Kidney (tissue), 14 donors: ENCODE measurements around the gene PPRC1. TPM values are rescaled to one million over a fixed set of nuclear protein-coding genes. Genes with fewer than 3 reads are reported as not detected.
A peak's percentile ranks its signal among the peaks of the same experiment; 100 is the strongest.
"Not testable (repeated sequence)": the region's sequence is repeated elsewhere in the genome, so short reads cannot be mapped to it uniquely, and the experiment has no call there.

Source experiments
- DNase-seq, 5 donors: peaks; one replicate each; pipeline ENCODE4 v3.0.0-alpha.2; 2013 to 2020
- FAIRE-seq: peaks from 2 replicates; lab custom pipeline; 2012; peaks lifted over from hg19 to GRCh38; lab: Jason Lieb, UNC
- H3K27ac ChIP-seq, 2 donors: one replicate each; pipeline ENCODE4 v1.7.0; 2013; ENCODE audit warnings: low read depth in 2 of 2, low read length in 2 of 2, inconsistent platforms in 1 of 2
- H3K27me3 ChIP-seq: one replicate; pipeline ENCODE4 v1.7.1; 2013; ENCODE audit warnings: low read length, inconsistent platforms; ENCODE audit not compliant: control insufficient read depth, insufficient read depth
- H3K36me3 ChIP-seq, 3 donors: one replicate each; pipeline versions ENCODE4 v1.7.0 to v1.7.1; 2013; ENCODE audit warnings: low read length in 3 of 3, control low read depth in 1 of 3, inconsistent platforms in 1 of 3; ENCODE audit not compliant: insufficient read depth in 3 of 3, control insufficient read depth in 2 of 3
- H3K4me1 ChIP-seq, 3 donors: one replicate each; pipeline versions ENCODE4 v1.7.0 to v1.7.1; 2013; ENCODE audit warnings: low read length in 3 of 3, inconsistent platforms in 1 of 3, low read depth in 1 of 3; ENCODE audit not compliant: control insufficient read depth in 2 of 3, insufficient read depth in 2 of 3
- H3K4me3 ChIP-seq, 3 donors: one replicate each; pipeline versions ENCODE4 v1.7.0 to v1.8.1; 2013; ENCODE audit warnings: low read length in 3 of 3, control low read depth in 1 of 3, inconsistent platforms in 1 of 3
- H3K9ac ChIP-seq, 3 donors: one replicate each; pipeline versions ENCODE4 v1.7.0 to v1.7.1; 2013; ENCODE audit warnings: low read length in 3 of 3, control low read depth in 1 of 3, inconsistent platforms in 1 of 3
- H3K9me3 ChIP-seq, 3 donors: one replicate each; pipeline versions ENCODE4 v1.7.0 to v1.7.1; 2013; ENCODE audit warnings: low read length in 3 of 3, control low read depth in 1 of 3, inconsistent platforms in 1 of 3; ENCODE audit not compliant: control insufficient read depth in 2 of 3, insufficient read depth in 1 of 3
- CTCF ChIP-seq: IDR thresholded peaks from 3 replicates; pipeline ENCODE4 v1.5.1; 2012; ENCODE audit warnings: mild to moderate bottlenecking, moderate library complexity, borderline replicate concordance; ENCODE audit not compliant: insufficient read depth; ENCODE audit errors: extremely low read depth
- intact Hi-C: fragments of 100-400 bp; cut with DNase I; formaldehyde crosslinking; loops from one replicate; pipeline ENCODE4 v1.11.1; 2022
- polyA plus RNA-seq: library from polyadenylated mRNA; stranded (reverse); fragments of 350-450 nt; fragmentation: Illumina TruSeq; extraction: RNeasy Lipid Tissue Mini Kit (QIAGEN cat#74804); gene quantifications from one replicate; pipeline ENCODE4 v1.2.3, GENCODE V29; 2014; ENCODE audit warnings: low read depth, low replicate concordance; ENCODE audit not compliant: insufficient read depth
- total RNA-seq: library from RNA; stranded (reverse); fragmentation: NEBNext Ultra II Directional; extraction: Animal tissue kit (Norgen Biotek cat#: 25700); gene quantifications from one replicate; pipeline ENCODE4 v1.2.1, GENCODE V29; 2021
- donor health status: control.
- donor health status: control.
- donor health status: control.
- donor health status: control.
- donor health status: control.
- donor health status: DM: yes; HTN: yes; CAD: no.
- donor health status: Normal renal cell carcinoma (clear cell type).

The PPRC1 gene
- total and polyA plus RNA-seq, 2 donors from 2014 or later = 8.7 to 32.1 TPM

- intact Hi-C loops = no loop called here
- FAIRE-seq = no peak
- no peak overlapping the region for H3K27ac ChIP-seq
These were observed 55.6 kb downstream of the PPRC1 start for GRCh38 chr10:102188298-102188940.

GRCh38 chr10:102188941-102189898, 56.4 kb downstream of the PPRC1 start:
- FAIRE-seq, H3K27me3 ChIP-seq, H3K4me1 ChIP-seq, intact Hi-C loops, H3K36me3 ChIP-seq, H3K27ac ChIP-seq, DNase-seq, H3K9me3 ChIP-seq, H3K4me3 ChIP-seq: not testable (repeated sequence)
- H3K9ac ChIP-seq = peak overlapping the region in 1 of 3 donors; percentile 26

More at GRCh38 chr10:102188298-102188940, 55.6 kb downstream of the PPRC1 start:
- Histone ChIP-seq H3K4me3 (no peak overlapping the region), H3K9ac (no peak overlapping the region), H3K27me3 (no peaks in the 10 kb centered on the region), H3K4me1 (peaks cover 0 to 3% (median 0%) of the 10 kb centered on the region in 3 donors), H3K36me3 (no peaks in the 10 kb centered on the region), H3K9me3 (peaks cover 0 to 4% (median 0%) of the 10 kb centered on the region in 3 donors)
- no peak for DNase-seq
- TF ChIP-seq CTCF = no peak

GRCh38 chr10:102191956-102192355, 59.1 kb downstream of the PPRC1 start:
- Histone ChIP-seq H3K9me3 (peaks cover 0 to 4% (median 0%) of the 10 kb centered on the region in 3 donors), H3K4me3 (no peak overlapping the region), H3K9ac (no peak overlapping the region), H3K27ac (no peak overlapping the region), H3K27me3 (no peaks in the 10 kb centered on the region), H3K36me3 (no peaks in the 10 kb centered on the region), H3K4me1 (peaks cover 0 to 3% (median 0%) of the 10 kb centered on the region in 3 donors)
- FAIRE-seq (no peak), DNase-seq (no peak)
- TF ChIP-seq CTCF = no peak
- intact Hi-C loops = no loop called here

GRCh38 chr10:102195296-102195870, 62.5 kb downstream of the PPRC1 start:
- H3K9me3 ChIP-seq = peaks cover 0 to 4% (median 0%) of the 10 kb centered on the region in 3 donors
- FAIRE-seq (no peak), DNase-seq (no peak)
- no peaks in the 10 kb centered on the region for H3K27me3 ChIP-seq
- no peaks in the 10 kb centered on the region for H3K4me1 ChIP-seq
- H3K4me3 ChIP-seq = no peak overlapping the region
- no peaks in the 10 kb centered on the region for H3K36me3 ChIP-seq
- no peak overlapping the region for H3K27ac ChIP-seq
- no peak for TF ChIP-seq CTCF
- H3K9ac ChIP-seq = no peak overlapping the region
- intact Hi-C loops = no loop called here
